ENCODE results near the gene DNAH11. TPM values are rescaled to one million over a fixed set of nuclear protein-coding genes. Genes with fewer than 3 reads are reported as not detected.
"Not testable (repeated sequence)": the region's sequence is repeated elsewhere in the genome, so short reads cannot be mapped to it uniquely, and the experiment has no call there.

DNAH11 gene
- total and polyA plus RNA-seq, 12 donors: 0.03 to 0.59 (median 0.19) TPM; not detected in 2

DNA sequence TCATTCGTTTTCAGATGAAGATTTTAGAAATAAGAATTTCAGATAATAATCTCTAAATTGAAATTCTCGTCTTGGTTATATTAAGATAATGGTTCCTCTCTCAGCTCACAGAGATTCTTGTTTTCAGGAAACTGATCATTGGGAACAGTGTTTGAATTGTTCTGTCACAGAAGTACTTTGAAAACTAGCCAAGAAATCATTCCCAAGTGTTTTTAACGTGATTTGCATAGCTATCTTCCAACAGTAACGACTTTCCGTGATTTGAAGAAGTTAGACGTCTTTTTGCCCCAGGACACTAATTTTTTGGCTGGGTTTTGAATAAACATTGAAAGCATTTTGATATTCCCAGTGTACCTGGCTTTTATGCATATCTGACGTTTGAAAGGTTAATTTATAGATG, 286.9 kb downstream of the DNAH11 start:
- 45 to 56% methylated on average over 7 of the region's 7 CpGs for WGBS, 2 donors
- no peaks in the 10 kb centered on the region for H3K36me3 ChIP-seq
- intact Hi-C loops (cut with DNase I): no loop called here
- ATAC-seq (no peak), DNase-seq (no peak)
- H3K4me1 ChIP-seq: no peaks in the 10 kb centered on the region
- no peak overlapping the region for H3K27ac ChIP-seq
- TF ChIP-seq CTCF (IDR thresholded peaks at IDR 0.05): no peak
- no peak overlapping the region for H3K4me3 ChIP-seq
- H3K27me3 ChIP-seq: peaks cover 0 to 7% (median 0%) of the 10 kb centered on the region in 7 donors
- H3K9me3 ChIP-seq: no peaks in the 10 kb centered on the region

GRCh38 chr7:21844742-21845141, 301.9 kb downstream of the DNAH11 start:
- no peak for TF ChIP-seq CTCF (IDR thresholded peaks at IDR 0.05)

GRCh38 chr7:21850531-21851285, 307.9 kb downstream of the DNAH11 start:
- ATAC-seq (no peak), DNase-seq (no peak)
- no peaks in the 10 kb centered on the region for H3K4me1 ChIP-seq
- no peaks in the 10 kb centered on the region for H3K27me3 ChIP-seq
- no peaks in the 10 kb centered on the region for H3K36me3 ChIP-seq
- H3K4me3 ChIP-seq: no peak overlapping the region
- no peak for TF ChIP-seq CTCF (IDR thresholded peaks at IDR 0.05)
- H3K9me3 ChIP-seq: no peaks in the 10 kb centered on the region
- intact Hi-C loops (cut with DNase I): no loop called here
- H3K27ac ChIP-seq: no peak overlapping the region
- WGBS, 2 donors: 74 to 84% methylated on average over 5 of the region's 5 CpGs

More at GRCh38 chr7:21844742-21845141, 301.9 kb downstream of the DNAH11 start:
- WGBS, 2 donors: 68 to 78% methylated on average over 1 of the region's 1 CpG
- ATAC-seq (no peak), DNase-seq (no peak)
- no peaks in the 10 kb centered on the region for H3K27me3 ChIP-seq
- intact Hi-C loops (cut with DNase I): no loop called here
- H3K4me3 ChIP-seq: no peak overlapping the region
- H3K36me3 ChIP-seq: no peaks in the 10 kb centered on the region
- H3K4me1 ChIP-seq: no peaks in the 10 kb centered on the region
- H3K9me3 ChIP-seq: no peaks in the 10 kb centered on the region
- H3K27ac ChIP-seq: no peak overlapping the region

GRCh38 chr7:21851559-21851967, 308.7 kb downstream of the DNAH11 start:
- H3K27me3 ChIP-seq: no peaks in the 10 kb centered on the region
- ATAC-seq (no peak), DNase-seq (no peak)
- H3K27ac ChIP-seq: no peak overlapping the region
- H3K36me3 ChIP-seq: no peaks in the 10 kb centered on the region
- no peaks in the 10 kb centered on the region for H3K9me3 ChIP-seq
- no peak for TF ChIP-seq CTCF (IDR thresholded peaks at IDR 0.05)
- intact Hi-C loops (cut with DNase I): no loop called here
- 55 to 69% methylated on average over 6 of the region's 6 CpGs for WGBS, 2 donors
- no peaks in the 10 kb centered on the region for H3K4me1 ChIP-seq
- no peak overlapping the region for H3K4me3 ChIP-seq

- H3K4me1 ChIP-seq; H3K36me3 ChIP-seq; H3K4me3 ChIP-seq; H3K9me3 ChIP-seq; intact Hi-C loops (cut with DNase I); DNase-seq; H3K27me3 ChIP-seq; ATAC-seq; H3K27ac ChIP-seq: not testable (repeated sequence)
- WGBS, 2 donors: 58 to 62% methylated on average over 7 of the region's 7 CpGs
These were observed 322.9 kb downstream of the DNAH11 start for GRCh38 chr7:21865631-21866204.

Data from heart right ventricle (tissue), 16 donors.